HG02588 (cell line): ENCODE results near the gene PRKACA.
"Not testable (repeated sequence)": the region's sequence is repeated elsewhere in the genome, so short reads cannot be mapped to it uniquely, and the experiment has no call there.

ENCODE experiments used
- ATAC-seq: cut with Tn5 transposase; IDR thresholded peaks from one replicate; pipeline ENCODE4 v1.9.1; 2021; ENCODE audit warnings: mild to moderate bottlenecking, moderate library complexity; ENCODE audit not compliant: unreplicated experiment

Gene PRKACA

GRCh38 chr19:14148751-14149410, 31.3 kb upstream of the PRKACA start:
- no peak for ATAC-seq

GRCh38 chr19:14147797-14148605, 30.4 kb upstream of the PRKACA start:
- ATAC-seq = no peak

DNA sequence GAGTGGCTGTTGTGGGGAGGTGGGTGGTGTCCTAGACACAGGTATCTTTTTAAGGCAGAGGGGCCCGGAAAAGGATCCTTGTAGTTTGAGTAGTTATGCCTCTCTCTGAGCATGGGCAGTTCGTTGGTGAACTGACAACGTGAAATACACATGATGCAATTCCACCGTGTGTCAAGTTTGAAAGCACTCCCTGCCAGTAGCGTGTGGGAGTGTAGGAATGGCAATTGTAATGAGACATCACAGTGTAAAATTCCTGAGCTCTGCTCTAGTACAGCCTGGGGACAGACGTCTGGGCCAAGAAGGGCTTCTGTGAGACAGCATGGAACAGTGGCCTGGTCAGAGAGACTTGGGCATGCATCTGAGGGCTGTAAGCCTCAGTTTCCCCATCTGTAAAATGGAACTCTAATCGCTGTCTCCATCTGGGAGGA, 29.2 kb upstream of the PRKACA start:
- no peak for ATAC-seq

DNA sequence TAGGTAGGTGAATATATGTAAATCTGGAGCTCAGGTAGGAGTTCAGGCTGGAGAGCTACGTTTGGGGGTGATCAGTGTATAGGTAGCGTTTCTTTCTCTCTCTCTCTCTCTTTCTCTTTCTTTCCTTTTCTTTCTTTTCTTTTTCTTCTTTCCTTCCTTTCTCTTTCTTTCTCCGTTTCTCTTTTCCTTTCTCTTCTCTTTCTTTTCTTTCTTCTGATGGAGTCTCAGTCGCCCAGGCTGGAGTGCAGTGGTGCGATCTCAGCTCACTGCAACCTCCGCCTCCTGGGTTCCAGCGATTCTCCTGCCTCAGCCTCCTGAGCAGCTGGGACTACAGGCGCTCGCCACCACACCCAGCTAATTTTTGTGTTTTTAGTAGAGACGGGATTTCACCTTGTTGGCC, 28.6 kb upstream of the PRKACA start:
- ATAC-seq = not testable (repeated sequence)

DNA sequence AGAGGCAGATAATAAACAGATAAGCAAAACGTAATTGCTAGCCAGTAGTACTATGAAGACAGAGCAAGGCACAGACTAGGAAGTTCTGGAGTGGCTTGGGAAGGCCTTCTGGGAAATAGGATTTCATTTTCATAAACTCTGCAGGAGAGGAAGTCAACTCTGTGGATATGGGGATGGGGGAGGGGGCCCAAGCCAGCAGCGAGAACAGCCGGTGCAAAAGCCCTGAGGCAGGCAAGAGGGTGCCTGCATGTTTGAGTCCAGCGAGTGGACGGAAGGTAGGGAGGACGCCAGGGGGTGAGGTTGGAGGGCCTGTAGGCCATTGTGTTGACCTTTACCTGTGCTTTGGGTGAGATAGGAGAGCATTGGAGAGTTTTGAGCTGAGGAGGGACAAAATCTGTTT, 27.8 kb upstream of the PRKACA start:
- no peak for ATAC-seq

- no peak for ATAC-seq
Observed at GRCh38 chr19:14142262-14143190, 25.0 kb upstream of the PRKACA start.

- ATAC-seq = no peak
Observed at GRCh38 chr19:14141041-14141440, 23.5 kb upstream of the PRKACA start.

GRCh38 chr19:14139944-14140343, 22.4 kb upstream of the PRKACA start:
- no peak for ATAC-seq

DNA sequence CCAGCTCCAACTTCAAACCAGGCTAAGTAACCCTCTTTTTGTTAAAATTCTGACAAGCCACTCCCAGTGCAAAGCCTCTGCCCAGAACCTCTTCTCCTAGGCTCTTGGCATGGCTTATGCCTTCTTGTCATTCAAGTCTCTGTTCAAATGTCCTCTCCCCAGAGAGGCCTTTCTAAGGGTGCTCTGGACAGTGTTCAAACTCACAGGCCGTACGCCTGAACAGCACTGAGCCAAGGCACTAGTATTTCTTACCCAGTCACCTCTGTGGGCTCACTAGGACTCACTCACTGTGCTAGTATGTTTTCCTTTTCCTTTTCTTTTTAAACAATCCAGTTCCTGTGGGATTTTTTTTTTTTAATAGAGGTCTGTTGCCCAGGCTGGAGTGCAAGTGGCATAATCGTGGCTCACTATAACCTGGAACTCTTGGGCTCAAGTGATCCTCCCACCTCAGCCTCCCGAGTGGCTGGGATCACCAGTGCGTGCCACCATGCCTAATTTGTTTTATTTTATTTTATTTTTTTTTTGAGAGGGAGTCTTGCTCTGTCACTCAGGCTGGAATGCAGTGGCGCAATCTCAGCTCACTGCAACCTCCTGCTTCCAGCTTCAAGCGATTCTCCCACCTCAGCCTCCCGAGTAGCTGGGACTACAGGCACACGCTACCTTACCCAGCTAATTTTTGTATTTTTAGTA, 21.2 kb upstream of the PRKACA start:
- ATAC-seq = no peak

DNA sequence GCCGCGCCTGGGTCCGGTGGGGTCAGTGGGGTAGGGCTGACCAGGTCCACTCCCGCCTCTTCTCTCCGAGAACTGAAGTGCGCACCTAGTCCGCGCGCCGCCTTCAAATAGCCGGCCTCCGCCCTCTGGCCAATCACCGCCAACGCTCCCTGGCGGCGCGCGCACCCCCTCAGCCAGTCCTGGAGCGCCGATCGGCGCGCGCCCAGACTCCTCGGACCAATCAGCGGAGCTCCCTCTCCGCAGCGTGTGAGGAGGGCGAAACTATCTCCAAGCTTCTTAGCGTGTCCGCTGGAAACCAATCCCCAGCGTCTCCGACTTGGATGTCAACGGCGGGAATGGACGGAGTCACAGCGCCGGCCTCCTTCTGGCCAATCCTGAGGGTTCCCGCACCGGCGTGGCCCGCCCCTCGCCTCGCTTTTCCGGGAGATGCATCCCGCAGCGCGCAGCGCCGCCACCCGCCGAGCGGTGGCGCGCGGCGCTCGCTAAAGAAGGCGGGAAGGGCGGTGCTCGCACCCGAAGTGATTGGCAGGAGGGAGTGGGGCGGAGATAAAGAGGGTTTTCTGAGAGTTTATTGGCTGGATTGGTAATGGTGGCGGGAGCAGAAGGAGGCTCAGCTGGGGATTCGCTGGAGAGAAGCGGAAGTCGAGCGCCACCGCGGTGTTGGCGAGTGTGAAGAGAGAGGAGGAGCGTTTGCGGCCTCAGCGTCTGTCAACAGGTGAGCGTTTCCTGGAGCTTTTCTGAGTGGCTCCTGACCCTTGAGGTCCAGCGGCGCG, 19.1 kb upstream of the PRKACA start, which contains the start of gene ASF1B:
Gene ASF1B, minus strand, starts transcription at position 81 of the 773 bp plus-strand sequence. CDS start 133 bp downstream, outside the sequence.
- ATAC-seq = peak; percentile 79

- ATAC-seq = no peak
Observed at GRCh38 chr19:14135985-14136508, 18.5 kb upstream of the PRKACA start.

DNA sequence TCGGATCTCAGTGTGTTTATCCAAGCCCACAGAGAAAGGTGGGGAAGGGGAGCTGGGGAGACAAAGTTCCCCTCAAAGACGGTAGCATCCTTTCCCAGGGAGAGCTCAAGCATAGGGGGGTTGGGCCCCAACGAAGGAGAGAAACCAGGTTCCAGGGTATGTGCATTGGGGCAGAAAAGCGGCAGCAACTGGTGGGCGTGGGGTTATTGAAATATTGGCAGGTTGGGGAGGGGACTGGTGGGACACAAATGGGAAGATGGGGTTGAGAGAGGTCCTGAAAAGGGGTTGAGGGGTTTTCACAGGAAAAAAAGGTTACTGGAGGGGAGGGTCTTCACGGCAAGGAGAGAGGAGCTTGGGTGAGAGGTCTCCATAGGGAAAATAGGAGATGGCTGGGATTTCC, 17.8 kb upstream of the PRKACA start:
- ATAC-seq = no peak

DNA sequence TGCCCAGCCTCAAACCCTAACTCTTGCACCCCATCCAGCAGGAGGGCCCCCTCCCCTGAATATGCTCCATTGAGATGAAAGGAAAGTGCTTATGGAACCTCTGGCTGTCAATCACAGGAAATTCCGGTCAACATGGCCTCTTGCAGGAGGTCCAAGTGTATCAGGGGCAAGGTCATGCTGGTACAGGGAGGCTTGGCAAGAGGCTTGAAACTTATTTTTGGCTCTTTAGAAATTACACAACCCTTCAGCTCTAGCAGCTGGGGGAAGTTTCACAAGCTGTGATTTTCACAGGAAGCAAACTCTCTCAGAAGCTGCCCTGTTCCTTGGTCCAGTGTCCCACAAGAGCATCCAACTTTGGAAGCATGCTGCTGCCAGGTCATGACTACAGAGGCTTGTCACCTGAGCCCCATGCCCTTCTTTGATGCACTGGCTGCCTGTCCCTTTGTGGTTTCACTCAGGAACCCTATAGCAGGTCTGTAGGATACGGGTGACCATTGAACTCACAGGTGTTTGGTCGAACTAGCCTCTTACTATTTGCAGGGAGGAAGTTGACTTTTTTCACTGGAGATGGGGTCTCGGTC, 10.5 kb upstream of the PRKACA start:
- ATAC-seq = no peak

- ATAC-seq = no peak
Observed at GRCh38 chr19:14127176-14127575, 9.6 kb upstream of the PRKACA start.

DNA sequence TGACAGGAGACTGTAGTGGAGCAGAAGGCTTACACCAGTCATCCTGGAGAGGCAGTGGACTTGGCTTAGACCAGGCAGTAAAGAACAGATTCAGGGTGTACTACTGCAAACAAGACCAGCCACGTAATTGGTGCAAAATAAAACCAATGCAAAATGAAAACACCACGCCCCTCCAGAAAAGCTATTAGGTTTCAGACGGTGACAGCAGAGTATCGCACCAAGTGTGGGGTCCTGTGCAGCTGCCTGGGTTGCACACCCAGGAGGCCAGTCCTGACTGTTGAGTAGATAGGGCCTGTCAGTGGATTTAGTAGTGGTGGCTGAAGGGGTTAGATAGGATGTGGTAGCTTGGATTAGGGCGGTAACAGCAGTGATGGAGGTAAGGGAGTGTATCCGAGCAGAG, 5.4 kb upstream of the PRKACA start:
- ATAC-seq = no peak

DNA sequence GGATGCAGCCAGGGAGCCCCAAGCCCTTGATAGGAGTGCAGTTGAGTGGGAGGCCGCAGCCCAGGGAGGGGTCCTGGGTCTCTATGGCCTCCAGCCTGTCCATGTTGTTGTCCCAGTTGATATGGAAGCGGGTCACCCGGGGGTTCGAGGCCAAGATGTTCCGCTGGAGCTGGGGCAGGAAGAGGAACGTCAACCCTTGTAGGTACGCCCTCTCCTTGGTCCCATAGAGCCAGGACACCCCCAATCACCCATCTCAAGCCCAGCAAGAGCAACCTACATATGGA, 2.9 kb upstream of the PRKACA start:
- ATAC-seq = no peak

DNA sequence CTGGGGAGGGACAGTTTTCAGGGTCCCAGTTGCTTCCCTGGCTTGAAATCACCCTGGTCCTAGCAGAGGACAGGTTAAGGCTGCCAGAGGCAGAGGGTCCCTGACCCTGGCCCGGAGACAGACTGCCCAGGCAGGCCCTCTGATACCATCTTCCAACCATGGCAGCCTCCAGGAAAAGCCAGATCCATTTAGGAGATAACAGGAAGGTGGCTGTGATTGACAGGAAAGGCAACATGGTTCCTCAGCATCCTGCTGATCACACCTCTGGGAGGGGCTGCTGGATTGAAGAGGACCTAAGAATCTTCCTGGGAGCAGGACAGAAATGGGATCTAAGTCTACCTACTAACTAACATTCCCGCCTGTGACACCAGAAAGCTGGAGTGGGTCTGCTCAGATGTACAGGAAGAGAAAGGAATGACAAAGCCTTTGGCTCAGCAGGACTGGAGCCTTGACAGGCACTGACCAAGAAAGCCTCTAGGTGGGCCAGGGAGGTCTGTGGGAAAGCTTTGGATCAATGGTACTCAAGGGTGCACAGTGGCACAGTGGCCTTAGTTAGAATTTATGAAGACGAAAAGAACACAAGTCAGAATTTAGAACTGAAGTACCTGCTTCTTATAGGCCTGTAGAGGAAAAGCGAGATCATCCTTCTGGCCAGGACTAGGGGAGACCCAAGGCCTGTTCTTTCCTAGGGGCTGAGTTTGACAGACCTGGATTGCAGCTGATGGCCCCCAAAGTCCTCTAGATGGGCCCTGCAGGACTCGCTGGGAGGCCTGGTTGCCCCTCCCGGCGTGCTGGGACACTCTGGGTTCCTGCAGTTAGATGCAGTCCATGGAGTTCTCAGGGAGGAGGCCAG, 2.3 kb upstream of the PRKACA start:
- no peak for ATAC-seq

DNA sequence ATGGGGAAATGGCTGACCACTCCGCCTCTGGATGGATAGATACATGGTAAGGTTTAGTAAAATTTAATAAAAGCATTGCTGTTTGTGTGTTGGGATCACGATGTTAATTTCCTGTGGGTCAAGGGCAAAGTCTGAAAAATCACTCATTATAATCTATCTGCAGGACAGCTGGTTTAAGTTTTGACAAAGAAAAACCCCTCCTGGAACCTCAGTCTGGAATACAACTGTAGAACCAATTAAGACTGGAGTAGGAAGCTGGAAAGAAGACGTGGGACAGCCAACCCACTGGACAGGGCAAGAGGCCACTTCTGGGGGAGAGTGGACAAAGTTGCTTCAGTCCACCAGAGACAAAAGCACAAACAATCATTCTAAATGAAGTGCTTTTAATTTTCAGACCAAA, 1.6 kb upstream of the PRKACA start:
- no peak for ATAC-seq
